T-helper 22 cell (primary cell): Measurements from ENCODE around the gene ZNF609.

Experiments
- DNase-seq: peaks from one replicate; pipeline ENCODE4 v3.0.0-alpha.2; 2020; ENCODE audit warnings: low read depth

The ZNF609 gene

DNA sequence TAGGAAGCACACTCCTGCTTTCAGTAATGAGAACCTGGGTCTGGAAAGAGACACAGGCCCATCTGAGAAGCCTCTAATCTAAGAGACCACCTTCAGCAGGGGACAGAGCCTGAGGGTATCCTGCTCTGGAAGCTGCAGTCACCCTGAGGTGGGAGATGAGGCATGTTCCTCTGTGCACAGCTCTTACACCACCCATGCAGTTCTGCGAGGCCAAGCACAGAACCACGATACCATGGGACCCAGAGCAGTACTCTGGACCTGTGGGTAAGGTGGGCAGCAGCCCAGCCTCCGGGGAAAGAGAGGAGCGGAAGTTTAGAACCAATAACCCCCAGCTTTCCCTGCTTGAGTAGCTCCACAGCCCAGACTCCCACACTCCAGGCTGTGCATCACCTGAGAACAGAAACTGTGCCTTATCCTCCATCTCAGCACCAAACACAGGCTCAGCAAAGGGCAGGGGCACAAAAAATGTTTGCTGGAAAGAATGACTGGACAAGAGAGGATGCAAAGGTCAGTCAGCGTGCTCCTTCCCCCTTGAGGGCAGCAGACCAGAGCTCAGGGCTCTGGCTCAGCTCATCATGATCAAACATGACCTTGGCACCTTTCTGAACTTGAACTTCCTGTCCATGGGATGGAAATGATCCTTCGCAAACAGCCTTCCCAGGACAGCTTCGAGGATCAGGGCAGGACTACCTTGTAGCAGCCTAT is 271.9 kb downstream of the ZNF609 start:
- DNase-seq = no peak
